LNCaP clone FGC (cell line): ENCODE data around the gene POLDIP2.

ENCODE experiments used
- DNase-seq: peaks from one replicate; pipeline ENCODE4 v3.0.0-alpha.2; 2011; ENCODE audit warnings: low read depth
- H3K4me3 ChIP-seq: 2 replicates; pipeline ENCODE4 v1.5.1; 2011; ENCODE audit warnings: mild to moderate bottlenecking, low read depth, low read length, control low read depth
- CTCF ChIP-seq: IDR thresholded peaks from 2 replicates; pipeline ENCODE4 v1.5.1; 2012; ENCODE audit warnings: mild to moderate bottlenecking; ENCODE audit not compliant: control insufficient read depth, insufficient read depth; ENCODE audit errors: extremely low read depth

Gene POLDIP2

GRCh38 chr17:28357061-28357900, at the start of gene POLDIP2:
Gene POLDIP2, minus strand, starts transcription at chr17:28357527. Its CDS starts 79 bp downstream, at chr17:28357448.
- peak within 1 kb of the TSS; percentile 97 for H3K4me3 ChIP-seq
- DNase-seq: peak; percentile 76
- TF ChIP-seq CTCF: no peak

- H3K4me3 ChIP-seq: peak overlapping the region; percentile 83
These were observed 49.1 kb upstream of the POLDIP2 start for GRCh38 chr17:28406473-28406814.

GRCh38 chr17:28405632-28406472, 48.5 kb upstream of the POLDIP2 start, which contains the start of gene SLC46A1:
Gene SLC46A1, minus strand, starts transcription at chr17:28406212. Its CDS starts 98 bp downstream, at chr17:28406114.
- no peak for DNase-seq
- no peak for TF ChIP-seq CTCF
- peak within 1 kb of the TSS; percentile 83 for H3K4me3 ChIP-seq

More at GRCh38 chr17:28406473-28406814, 49.1 kb upstream of the POLDIP2 start:
- TF ChIP-seq CTCF: no peak
- DNase-seq: no peak

- peak overlapping the region; percentile 83 for H3K4me3 ChIP-seq
- TF ChIP-seq CTCF: no peak
- no peak for DNase-seq
These were observed 47.7 kb upstream of the POLDIP2 start for GRCh38 chr17:28404812-28405570.

- H3K4me3 ChIP-seq: no peak overlapping the region
These were observed 47.1 kb upstream of the POLDIP2 start for GRCh38 chr17:28404461-28404811.

More at GRCh38 chr17:28404461-28404811, 47.1 kb upstream of the POLDIP2 start:
- DNase-seq: no peak
- no peak for TF ChIP-seq CTCF
